CD4-positive, alpha-beta memory T cell (primary cell): ENCODE results near the gene C10orf95. TPM values are rescaled to one million over a fixed set of nuclear protein-coding genes. Genes with fewer than 3 reads are reported as not detected.

Source experiments
- CTCF ChIA-PET: fragments of 350-600 bp; sonication (Branson Sonifier 250); formaldehyde crosslinking; loops from one replicate; lab custom pipeline; 2021; ENCODE audit warnings: inconsistent platforms; ENCODE audit not compliant: partially characterized antibody; lab: Charles Lee
- POLR2A ChIA-PET: fragments of 350-600 bp; sonication (Branson Sonifier 250); formaldehyde crosslinking; loops from one replicate; lab custom pipeline; 2021; ENCODE audit not compliant: partially characterized antibody; lab: Charles Lee
- DNase-seq, 5 donors: peaks; one replicate each; pipeline versions ENCODE4 v3.0.0 to v3.0.0-alpha.2; 2020 to 2022; ENCODE audit warnings: mixed read lengths in 1 of 5
- H3K27ac ChIP-seq: one replicate; pipeline ENCODE4 v1.7.0; 2013; ENCODE audit warnings: low read depth, low read length
- H3K27me3 ChIP-seq: 2 replicates; pipeline ENCODE4 v1.7.0; 2013; ENCODE audit warnings: mild to moderate bottlenecking, low read length, moderate library complexity; ENCODE audit not compliant: insufficient read depth
- H3K36me3 ChIP-seq: 2 replicates; pipeline ENCODE4 v1.7.0; 2013; ENCODE audit warnings: mild to moderate bottlenecking, low read length, moderate library complexity; ENCODE audit not compliant: insufficient read depth
- H3K4me1 ChIP-seq: 2 replicates; pipeline ENCODE4 v1.7.0; 2013; ENCODE audit warnings: mild to moderate bottlenecking, low read length, moderate library complexity; ENCODE audit not compliant: insufficient read depth
- H3K4me3 ChIP-seq, 2 donors: one replicate each; pipeline ENCODE4 v1.7.0; 2013; ENCODE audit warnings: low read length in 2 of 2, mild to moderate bottlenecking in 1 of 2
- H3K9me3 ChIP-seq, 2 donors: one replicate each; pipeline ENCODE4 v1.7.0; 2013; ENCODE audit warnings: low read length in 2 of 2, control low read depth in 1 of 2; ENCODE audit not compliant: control insufficient read depth in 1 of 2
- H3K27ac Mint-ChIP-seq, 7 donors: one replicate each; pipeline ENCODE4 v1.8.0; 2020 to 2021; ENCODE audit warnings: mixed read lengths in 7 of 7, mild to moderate bottlenecking in 6 of 7, inconsistent platforms in 3 of 7, moderate library complexity in 3 of 7
- H3K27me3 Mint-ChIP-seq, 2 donors: one replicate each; pipeline ENCODE4 v1.8.0; 2020 to 2021; ENCODE audit warnings: mixed read lengths in 2 of 2
- H3K36me3 Mint-ChIP-seq, 2 donors: one replicate each; pipeline ENCODE4 v1.8.0; 2020 to 2021; ENCODE audit warnings: mixed read lengths in 2 of 2, inconsistent platforms in 1 of 2, mild to moderate bottlenecking in 1 of 2
- H3K4me1 Mint-ChIP-seq, 4 donors: one replicate each; pipeline ENCODE4 v1.8.0; 2020 to 2021; ENCODE audit warnings: mixed read lengths in 4 of 4, mild to moderate bottlenecking in 1 of 4
- H3K4me3 Mint-ChIP-seq, 8 donors: one replicate each; pipeline ENCODE4 v1.8.0; 2020 to 2021; ENCODE audit warnings: mixed read lengths in 8 of 8, mild to moderate bottlenecking in 7 of 8, moderate library complexity in 6 of 8, inconsistent platforms in 3 of 8
- H3K9me3 Mint-ChIP-seq, 8 donors: one replicate each; pipeline ENCODE4 v1.8.0; 2020 to 2021; ENCODE audit warnings: mixed read lengths in 8 of 8, mild to moderate bottlenecking in 5 of 8, inconsistent platforms in 3 of 8, moderate library complexity in 1 of 8
- intact Hi-C: fragments of 100-400 bp; cut with micrococcal nuclease; formaldehyde crosslinking; loops from one replicate; pipeline ENCODE4 v1.15.1; 2023
- polyA plus RNA-seq, 2 donors: library from polyadenylated mRNA; unstranded; fragments of 300-500 nt; fragmentation: Illumina TruSeq; gene quantifications; one replicate each; pipeline ENCODE4 v1.2.3, GENCODE V29; 2021
- total RNA-seq, 2 experiments: library from RNA; stranded (reverse); gene quantifications; one replicate each; pipeline ENCODE4 v1.2.3, GENCODE V29; 2021

C10orf95 gene
- total and polyA plus RNA-seq, 4 experiments from 2014 or later, result 0.41 to 1.6 (median 0.65) TPM

GRCh38 chr10:102437515-102437914 lies 13.8 kb downstream of the C10orf95 start:
- H3K4me3 ChIP-seq, result no peak overlapping the region
- H3K27ac ChIP-seq, result no peak overlapping the region
- peaks cover 52% of the 10 kb centered on the region for H3K4me1 ChIP-seq
- Mint-ChIP-seq H3K9me3 (peaks cover 0 to 4% (median 0%) of the 10 kb centered on the region in 8 donors), H3K27ac (peak overlapping the region in 6 of 7 donors; percentile 56 to 98 (median 72)), H3K36me3 (peaks cover 0 to 6% of the 10 kb centered on the region in 2 donors), H3K27me3 (no peaks in the 10 kb centered on the region), H3K4me3 (peak overlapping the region; percentile 5 to 82 (median 68)), H3K4me1 (peaks cover 26 to 58% (median 39%) of the 10 kb centered on the region in 4 donors)
- no peaks in the 10 kb centered on the region for H3K27me3 ChIP-seq
- H3K9me3 ChIP-seq, result no peaks in the 10 kb centered on the region
- intact Hi-C loops, result no loop called here
- DNase-seq, result no peak
- CTCF ChIA-PET, result interaction anchor here (1.2 kb wide), 1 partner anchor 11 kb away, joined by 3 read pairs; no protein-coding TSS in a partner anchor
- POLR2A ChIA-PET, result interaction anchor here (9.9 kb wide), 1 partner anchor 11 kb away, joined by 186 read pairs; the partner anchor contains the start of gene C10orf95
- no peaks in the 10 kb centered on the region for H3K36me3 ChIP-seq

- no peak for DNase-seq
- H3K4me1 Mint-ChIP-seq, result peaks cover 30 to 65% (median 47%) of the 10 kb centered on the region in 4 donors
- Histone ChIP-seq H3K9me3 (no peaks in the 10 kb centered on the region), H3K27me3 (no peaks in the 10 kb centered on the region), H3K36me3 (no peaks in the 10 kb centered on the region), H3K4me3 (peak overlapping the region; percentile 42 to 54), H3K27ac (peak overlapping the region; percentile 79), H3K4me1 (peaks cover 62% of the 10 kb centered on the region)
- H3K27ac Mint-ChIP-seq, result peak overlapping the region in 6 of 7 donors; percentile 37 to 98 (median 89)
- H3K36me3 Mint-ChIP-seq, result peaks cover 0 to 13% of the 10 kb centered on the region in 2 donors
- no peaks in the 10 kb centered on the region for H3K27me3 Mint-ChIP-seq
- H3K9me3 Mint-ChIP-seq, result peaks cover 0 to 2% (median 0%) of the 10 kb centered on the region in 8 donors
- ChIA-PET CTCF (interaction anchor here (0.8 to 5.9 kb wide), 5 partner anchors 12 to 43 kb away, joined by 3 to 42 read pairs (median 9); partner anchors contain the start of genes C10orf95 and FBXL15), POLR2A (interaction anchor here (0.8 to 9.9 kb wide), 8 partner anchors 12 to 208 kb away, joined by 3 to 198 read pairs (median 4); partner anchors contain the start of genes ACTR1A, C10orf95, FBXL15 and NFKB2)
- intact Hi-C loops, result loop anchor here (1.0 kb wide), 1 partner anchor 13 kb away; no protein-coding TSS in a partner anchor
- peak overlapping the region; percentile 82 to 94 (median 87) for H3K4me3 Mint-ChIP-seq
Observed at GRCh38 chr10:102436312-102436711, 15.0 kb downstream of the C10orf95 start.

- Mint-ChIP-seq H3K27me3 (no peaks in the 10 kb centered on the region), H3K9me3 (peaks cover 0 to 2% (median 0%) of the 10 kb centered on the region in 8 donors), H3K4me1 (peaks cover 30 to 65% (median 47%) of the 10 kb centered on the region in 4 donors), H3K4me3 (peak overlapping the region; percentile 82 to 94 (median 87)), H3K27ac (peak overlapping the region; percentile 87 to 98 (median 95)), H3K36me3 (peaks cover 0 to 13% of the 10 kb centered on the region in 2 donors)
- peak in 3 of 5 donors; percentile 15 to 54 (median 26) for DNase-seq
- peak overlapping the region; percentile 42 to 54 for H3K4me3 ChIP-seq
- no peaks in the 10 kb centered on the region for H3K27me3 ChIP-seq
- peak overlapping the region; percentile 79 for H3K27ac ChIP-seq
- CTCF ChIA-PET, result interaction anchor here (0.8 to 5.9 kb wide), 6 partner anchors 13 to 43 kb away, joined by 3 to 42 read pairs (median 6); partner anchors contain the start of genes C10orf95 and FBXL15
- intact Hi-C loops, result loop anchor here (1.0 kb wide), 1 partner anchor 14 kb away; no protein-coding TSS in a partner anchor
- H3K36me3 ChIP-seq, result no peaks in the 10 kb centered on the region
- POLR2A ChIA-PET, result interaction anchor here (0.8 to 9.9 kb wide), 10 partner anchors 12 to 209 kb away, joined by 3 to 198 read pairs (median 4); partner anchors contain the start of genes ACTR1A, C10orf95, FBXL15 and NFKB2
- peaks cover 62% of the 10 kb centered on the region for H3K4me1 ChIP-seq
- no peaks in the 10 kb centered on the region for H3K9me3 ChIP-seq
Observed at GRCh38 chr10:102435529-102436233, 15.7 kb downstream of the C10orf95 start.

- H3K9me3 Mint-ChIP-seq, result peaks cover 0 to 2% (median 0%) of the 10 kb centered on the region in 8 donors
- POLR2A ChIA-PET, result interaction anchor here (1.0 to 9.9 kb wide), 6 partner anchors 12 to 68 kb away, joined by 4 to 198 read pairs (median 12); partner anchors contain the start of genes ACTR1A, C10orf95, FBXL15 and NFKB2
- DNase-seq, result no peak
- intact Hi-C loops, result no loop called here
- no peaks in the 10 kb centered on the region for H3K9me3 ChIP-seq
- H3K4me1 Mint-ChIP-seq, result peaks cover 30 to 65% (median 47%) of the 10 kb centered on the region in 4 donors
- H3K27ac Mint-ChIP-seq, result peak overlapping the region; percentile 87 to 98 (median 95)
- peaks cover 0 to 13% of the 10 kb centered on the region in 2 donors for H3K36me3 Mint-ChIP-seq
- H3K4me3 ChIP-seq, result peak overlapping the region in 1 of 2 donors; percentile 54
- peak overlapping the region; percentile 82 to 94 (median 87) for H3K4me3 Mint-ChIP-seq
- H3K4me1 ChIP-seq, result peaks cover 62% of the 10 kb centered on the region
- H3K27me3 ChIP-seq, result no peaks in the 10 kb centered on the region
- no peaks in the 10 kb centered on the region for H3K36me3 ChIP-seq
- no peaks in the 10 kb centered on the region for H3K27me3 Mint-ChIP-seq
- peak overlapping the region; percentile 79 for H3K27ac ChIP-seq
- CTCF ChIA-PET, result interaction anchor here (1.1 to 5.9 kb wide), 5 partner anchors 13 to 44 kb away, joined by 3 to 42 read pairs (median 9); partner anchors contain the start of genes C10orf95 and FBXL15
Observed at GRCh38 chr10:102435133-102435497, 16.2 kb downstream of the C10orf95 start.

- no peak for DNase-seq
- Histone ChIP-seq H3K4me1 (peaks cover 62% of the 10 kb centered on the region), H3K9me3 (no peaks in the 10 kb centered on the region), H3K27me3 (no peaks in the 10 kb centered on the region), H3K27ac (peak overlapping the region; percentile 79), H3K36me3 (no peaks in the 10 kb centered on the region), H3K4me3 (peak overlapping the region in 1 of 2 donors; percentile 54)
- H3K27me3 Mint-ChIP-seq, result no peaks in the 10 kb centered on the region
- peak overlapping the region; percentile 87 to 98 (median 95) for H3K27ac Mint-ChIP-seq
- peaks cover 0 to 13% of the 10 kb centered on the region in 2 donors for H3K36me3 Mint-ChIP-seq
- peaks cover 30 to 65% (median 47%) of the 10 kb centered on the region in 4 donors for H3K4me1 Mint-ChIP-seq
- peak overlapping the region; percentile 58 to 94 (median 87) for H3K4me3 Mint-ChIP-seq
- intact Hi-C loops, result loop anchor here (5.0 kb wide), 1 partner anchor 308 kb away; the partner anchor contains the start of gene WBP1L
- CTCF ChIA-PET, result interaction anchor here (1.3 to 5.9 kb wide), 6 partner anchors 12 to 44 kb away, joined by 4 to 42 read pairs (median 12); partner anchors contain the start of genes C10orf95 and FBXL15
- peaks cover 0 to 2% (median 0%) of the 10 kb centered on the region in 8 donors for H3K9me3 Mint-ChIP-seq
- POLR2A ChIA-PET, result interaction anchor here (1.0 to 9.9 kb wide), 6 partner anchors 11 to 40 kb away, joined by 4 to 198 read pairs (median 23); partner anchors contain the start of genes C10orf95, FBXL15 and NFKB2
Observed at GRCh38 chr10:102434394-102435132, 16.8 kb downstream of the C10orf95 start.

GRCh38 chr10:102433619-102434046 lies 17.7 kb downstream of the C10orf95 start:
- H3K4me3 Mint-ChIP-seq, result peak overlapping the region; percentile 90 to 95 (median 94)
- Histone ChIP-seq H3K27ac (peak overlapping the region; percentile 79), H3K4me1 (peaks cover 62% of the 10 kb centered on the region), H3K9me3 (no peaks in the 10 kb centered on the region), H3K36me3 (no peaks in the 10 kb centered on the region), H3K27me3 (no peaks in the 10 kb centered on the region), H3K4me3 (no peak overlapping the region)
- ChIA-PET POLR2A (interaction anchor here (0.6 to 9.9 kb wide), 6 partner anchors 10 to 211 kb away, joined by 3 to 198 read pairs (median 18); partner anchors contain the start of genes C10orf95, FBXL15 and TRIM8), CTCF (interaction anchor here (1.1 to 5.9 kb wide), 6 partner anchors 11 to 302 kb away, joined by 3 to 42 read pairs (median 11); partner anchors contain the start of genes C10orf95, FBXL15 and PPRC1)
- peak overlapping the region; percentile 76 to 98 (median 97) for H3K27ac Mint-ChIP-seq
- no peak for DNase-seq
- peaks cover 0 to 2% (median 0%) of the 10 kb centered on the region in 8 donors for H3K9me3 Mint-ChIP-seq
- intact Hi-C loops, result loop anchor here (5.0 kb wide), 1 partner anchor 309 kb away; the partner anchor contains the start of gene WBP1L
- H3K4me1 Mint-ChIP-seq, result peaks cover 30 to 65% (median 47%) of the 10 kb centered on the region in 4 donors
- H3K36me3 Mint-ChIP-seq, result peaks cover 0 to 13% of the 10 kb centered on the region in 2 donors
- no peaks in the 10 kb centered on the region for H3K27me3 Mint-ChIP-seq
